Measurements from ENCODE around the gene SEC16A.

- TF ChIP-seq CTCF (IDR thresholded peaks at IDR 0.05), result peak; percentile 49 to 100 (median 70)
- peak; percentile 14 for TF ChIP-seq POLR2A (IDR thresholded peaks at IDR 0.05)
Observed at GRCh38 chr9:136439481-136440408, 43.1 kb downstream of the SEC16A start, which contains the start of gene INPP5E.
